GM18502 (cell line): Measurements from ENCODE around the gene FBXL14.
A peak's percentile ranks its signal among the peaks of the same experiment; 100 is the strongest.
"Not testable (repeated sequence)": the region's sequence is repeated elsewhere in the genome, so short reads cannot be mapped to it uniquely, and the experiment has no call there.

ENCODE experiments used
- ATAC-seq: cut with Tn5 transposase; IDR thresholded peaks from one replicate; pipeline ENCODE4 v1.9.1; 2021; ENCODE audit warnings: mild to moderate bottlenecking; ENCODE audit not compliant: unreplicated experiment, poor library complexity

The FBXL14 gene

DNA sequence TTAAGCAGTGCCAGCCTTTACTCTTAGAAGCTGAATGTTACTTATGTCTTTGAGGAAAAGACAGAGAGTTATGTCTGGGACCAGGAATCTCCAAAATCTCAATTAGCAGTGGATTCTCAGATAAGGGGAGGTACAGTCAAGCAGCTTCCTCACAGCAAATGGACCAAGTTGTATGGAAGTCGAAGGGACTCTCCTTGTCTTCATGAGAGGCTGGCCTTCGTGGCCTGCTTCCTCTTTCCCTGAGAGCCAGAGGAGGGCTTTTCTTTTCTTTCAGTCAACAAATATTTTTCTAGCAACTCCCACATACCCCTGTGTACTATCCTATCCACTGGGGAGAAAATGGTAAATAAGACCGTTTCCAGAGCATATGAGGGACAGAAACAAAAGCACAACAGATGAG, 28.0 kb upstream of the FBXL14 start:
- no peak for ATAC-seq

DNA sequence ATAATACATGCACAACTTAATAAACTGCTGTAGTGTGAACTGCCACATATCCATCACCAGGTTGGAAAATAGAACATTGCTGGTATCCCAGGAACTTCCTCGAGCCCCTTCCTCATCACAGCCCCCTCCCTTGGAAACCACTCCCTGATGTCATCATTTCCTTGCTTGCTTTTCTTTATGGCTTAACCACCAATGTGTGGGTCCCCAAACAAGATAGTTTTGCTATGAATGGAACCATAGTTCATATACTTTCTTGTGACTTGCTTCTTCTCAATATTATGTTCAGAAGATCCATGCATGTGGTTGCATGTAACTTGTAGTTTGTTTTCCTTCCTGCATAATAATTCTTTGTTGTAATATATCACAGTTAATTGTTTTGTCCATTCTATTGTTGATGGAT, 25.7 kb upstream of the FBXL14 start:
- ATAC-seq: no peak

DNA sequence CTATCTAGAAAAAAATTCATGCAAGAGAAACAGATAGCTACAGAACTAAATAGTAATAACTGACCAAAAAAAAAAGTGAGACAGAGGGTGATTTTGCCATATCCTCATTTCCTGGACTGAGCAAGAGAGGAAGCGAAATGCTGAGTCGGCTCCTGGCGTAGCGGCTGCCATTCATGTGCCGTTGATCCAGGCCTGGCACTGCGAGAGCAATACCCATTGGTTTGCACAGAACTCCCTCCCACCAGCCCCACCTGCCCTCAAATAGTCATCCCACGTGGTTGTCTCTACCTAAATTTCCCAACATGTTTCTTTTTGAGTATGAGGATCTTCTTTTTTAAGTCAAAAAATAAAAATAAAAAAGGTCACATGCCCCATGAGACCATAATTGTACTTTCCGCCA, 25.2 kb upstream of the FBXL14 start:
- ATAC-seq: no peak

DNA sequence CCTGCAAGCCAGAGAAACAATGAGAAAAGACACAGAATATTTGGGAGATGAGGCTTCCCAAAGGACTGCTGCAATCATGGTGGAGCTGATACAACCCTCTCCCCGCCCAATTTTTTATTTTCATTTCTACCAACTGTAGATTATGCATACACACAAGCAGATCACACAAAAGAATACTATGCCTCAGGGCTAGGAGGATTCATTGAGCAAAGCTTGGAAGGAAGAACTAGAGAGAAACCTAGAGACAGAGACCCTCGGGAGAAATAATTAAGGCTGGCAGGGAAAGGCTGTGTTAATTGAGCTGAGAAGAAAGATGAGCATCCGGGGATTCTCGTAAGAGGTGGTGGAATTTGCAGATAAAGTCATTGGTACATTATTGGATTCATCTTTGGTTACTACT, 24.8 kb upstream of the FBXL14 start:
- no peak for ATAC-seq

DNA sequence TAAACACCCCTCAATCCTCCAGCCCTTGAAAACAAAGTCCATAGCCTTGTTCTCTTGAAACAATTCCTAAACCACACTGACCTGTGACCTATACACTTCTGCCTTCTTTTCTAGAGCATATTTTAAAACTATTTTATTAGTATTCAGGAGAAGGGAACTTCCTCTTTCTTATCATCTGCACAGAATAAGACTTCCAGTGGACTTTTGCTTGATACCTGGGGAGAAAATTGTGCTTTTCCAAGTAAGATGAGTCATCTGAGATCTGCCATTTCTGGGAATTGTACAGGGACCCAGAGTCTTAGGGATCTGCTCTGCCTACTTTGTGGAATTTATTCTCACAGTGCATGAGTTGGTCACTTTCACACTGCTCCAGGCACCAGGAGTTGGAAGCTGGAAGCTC, 24.1 kb upstream of the FBXL14 start:
- ATAC-seq: no peak

DNA sequence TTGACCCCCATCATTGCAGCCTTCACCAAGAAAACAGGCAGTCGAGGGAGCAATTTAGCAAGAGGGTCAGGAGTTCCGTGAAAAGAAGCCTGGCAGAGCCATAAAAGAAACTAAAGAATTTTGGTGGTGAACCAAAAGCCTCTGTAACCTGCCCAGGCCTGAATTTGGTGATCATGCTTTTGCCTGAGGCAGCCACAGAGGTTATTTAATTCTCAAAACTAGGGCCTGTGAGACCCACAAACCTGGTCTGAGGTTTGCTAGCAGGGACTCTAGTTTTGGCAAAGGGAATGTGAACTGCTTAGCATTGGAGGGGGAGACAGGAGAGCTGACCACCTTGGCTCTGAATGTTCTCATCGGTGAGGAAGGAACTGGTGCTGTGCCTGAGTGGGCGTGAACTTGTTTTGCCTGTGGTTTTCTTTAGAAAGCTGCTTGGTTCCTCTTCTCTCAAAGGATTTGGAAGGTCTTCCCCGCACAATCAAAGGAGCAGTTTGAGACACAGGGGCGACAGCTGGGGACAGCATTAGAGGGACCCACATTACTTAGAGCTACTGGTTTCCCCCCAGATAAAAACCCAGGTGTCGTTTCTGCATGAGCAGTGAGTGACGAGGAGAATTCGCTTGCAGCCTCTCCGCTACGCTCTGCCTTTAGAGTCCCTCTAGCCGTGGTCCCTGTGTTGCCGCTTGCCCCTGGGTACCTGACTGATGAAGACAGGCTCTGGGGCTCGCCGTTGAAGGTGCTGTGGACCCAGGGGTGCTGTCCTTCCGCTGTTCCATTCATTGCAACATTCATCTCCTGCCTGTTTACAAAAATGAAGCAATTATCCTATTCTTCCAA, 22.1 kb upstream of the FBXL14 start:
- ATAC-seq: no peak

DNA sequence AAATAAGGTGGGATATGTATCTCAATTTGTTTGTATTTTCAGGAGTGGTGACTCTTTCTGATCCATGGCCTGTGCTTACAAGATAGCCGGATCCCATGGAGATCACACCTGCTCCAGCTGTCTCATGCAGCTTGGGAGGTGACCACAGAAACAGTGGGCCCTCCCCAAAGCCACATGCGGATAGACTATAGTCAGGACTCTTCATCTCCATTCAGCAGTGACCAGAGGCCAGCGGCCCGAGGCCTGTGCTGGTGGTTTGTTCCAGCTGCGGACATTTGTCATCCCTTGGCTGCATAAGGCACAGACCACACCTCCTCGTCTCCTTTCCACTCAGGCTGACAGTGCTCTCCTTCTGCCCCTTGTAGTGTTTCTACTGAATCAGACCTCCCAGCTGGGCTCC, 20.0 kb upstream of the FBXL14 start:
- no peak for ATAC-seq

DNA sequence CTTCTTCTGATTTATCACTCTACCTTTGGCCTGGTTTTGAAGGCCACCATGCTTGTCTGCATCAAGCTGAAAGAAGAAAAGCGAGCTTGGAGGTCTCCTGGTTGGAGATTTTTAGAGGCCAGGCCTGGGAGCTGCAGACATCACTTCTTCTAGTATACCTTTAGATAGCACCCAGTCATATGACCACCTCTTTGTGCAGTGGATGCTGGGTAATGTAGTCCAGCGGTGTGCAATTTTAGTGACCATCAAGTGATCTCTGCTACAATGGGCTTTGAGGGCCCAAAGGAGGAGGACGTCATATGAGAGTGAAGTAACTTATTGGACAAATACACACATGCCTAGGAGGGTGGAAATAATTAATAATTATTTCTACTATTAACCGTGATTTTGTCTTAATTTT, 19.5 kb upstream of the FBXL14 start:
- no peak for ATAC-seq

DNA sequence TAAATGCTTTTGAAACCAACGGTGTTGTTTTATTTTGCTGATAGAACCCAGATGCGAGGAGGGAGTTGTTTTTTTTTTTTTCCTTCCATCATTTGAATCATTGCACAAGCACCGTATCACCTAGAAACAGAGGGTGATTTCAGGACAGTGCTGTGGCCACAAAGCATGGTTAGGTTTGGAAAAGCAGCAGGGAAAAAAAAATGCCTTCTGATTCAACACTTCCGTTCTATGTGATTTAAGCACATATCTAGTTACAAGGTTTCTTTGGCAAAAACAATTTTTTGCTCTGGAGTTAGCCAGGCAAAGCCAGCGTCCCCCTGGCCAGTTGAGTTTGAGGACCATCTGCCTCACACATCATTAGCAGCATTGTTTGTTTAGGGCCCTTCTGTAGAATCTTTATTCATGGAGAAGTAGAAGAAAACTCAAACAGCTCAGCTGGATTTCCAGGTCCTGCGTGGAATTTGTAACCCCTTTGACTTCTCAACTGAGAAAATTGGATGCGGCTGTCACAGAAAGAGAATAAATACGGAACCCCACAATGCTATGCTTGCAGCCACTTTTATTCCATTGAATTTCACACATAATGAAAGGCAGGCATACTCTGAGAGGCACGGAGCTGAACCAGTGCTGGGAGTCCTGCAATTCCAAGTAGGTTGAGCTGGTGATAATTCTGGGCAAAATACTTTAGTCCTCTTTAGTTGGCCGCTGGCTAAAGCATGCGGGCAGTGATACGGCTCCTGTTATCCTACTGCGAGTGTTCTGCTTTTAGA, 17.6 kb upstream of the FBXL14 start:
- no peak for ATAC-seq

DNA sequence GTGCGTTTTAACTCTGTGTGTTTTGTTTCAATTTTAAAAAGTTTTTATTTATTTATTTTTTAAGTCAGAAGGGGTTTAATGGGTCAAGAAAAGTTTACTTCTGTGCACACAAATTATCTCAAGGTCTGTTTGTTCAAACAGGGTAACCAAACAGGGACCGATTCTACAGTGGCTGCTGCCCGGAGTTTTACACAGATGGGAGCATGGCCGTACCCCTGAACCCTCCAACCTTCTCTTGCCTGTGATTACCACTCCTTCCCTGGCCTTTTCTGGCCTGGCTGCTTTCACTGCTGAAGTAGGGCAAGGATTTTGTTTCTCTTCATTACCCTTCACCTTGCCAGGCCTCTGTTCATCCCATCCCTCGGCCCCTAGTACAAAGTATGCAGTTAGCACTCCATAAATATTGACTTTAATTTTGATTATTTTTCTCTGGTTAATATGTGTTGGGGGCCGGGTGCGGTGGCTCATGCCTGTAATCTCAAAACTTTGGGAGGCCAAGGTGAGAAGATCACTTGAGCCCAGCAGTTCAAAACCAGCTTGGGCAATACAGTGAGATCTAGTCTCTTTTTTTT, 15.8 kb upstream of the FBXL14 start:
- ATAC-seq: no peak

DNA sequence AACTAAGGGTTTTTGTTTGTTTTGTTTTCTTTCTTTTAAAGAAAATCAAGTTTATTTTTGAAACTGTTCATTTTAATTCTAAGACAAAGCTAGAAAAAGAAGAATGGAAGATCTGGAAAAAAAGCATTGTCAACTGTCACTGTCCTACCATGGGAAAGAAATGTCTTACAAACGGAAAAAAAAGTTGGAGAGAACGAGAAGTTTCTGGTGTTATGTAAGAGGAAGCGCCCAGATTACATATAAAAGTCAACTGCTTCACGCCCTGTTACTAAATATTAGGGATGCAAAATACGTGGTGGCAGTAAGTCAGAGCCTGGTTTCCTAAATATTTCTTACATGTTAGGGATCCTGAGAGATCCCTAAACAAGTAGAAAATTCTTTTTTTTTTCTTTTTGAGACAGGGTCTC, 14.3 kb upstream of the FBXL14 start:
- no peak for ATAC-seq

DNA sequence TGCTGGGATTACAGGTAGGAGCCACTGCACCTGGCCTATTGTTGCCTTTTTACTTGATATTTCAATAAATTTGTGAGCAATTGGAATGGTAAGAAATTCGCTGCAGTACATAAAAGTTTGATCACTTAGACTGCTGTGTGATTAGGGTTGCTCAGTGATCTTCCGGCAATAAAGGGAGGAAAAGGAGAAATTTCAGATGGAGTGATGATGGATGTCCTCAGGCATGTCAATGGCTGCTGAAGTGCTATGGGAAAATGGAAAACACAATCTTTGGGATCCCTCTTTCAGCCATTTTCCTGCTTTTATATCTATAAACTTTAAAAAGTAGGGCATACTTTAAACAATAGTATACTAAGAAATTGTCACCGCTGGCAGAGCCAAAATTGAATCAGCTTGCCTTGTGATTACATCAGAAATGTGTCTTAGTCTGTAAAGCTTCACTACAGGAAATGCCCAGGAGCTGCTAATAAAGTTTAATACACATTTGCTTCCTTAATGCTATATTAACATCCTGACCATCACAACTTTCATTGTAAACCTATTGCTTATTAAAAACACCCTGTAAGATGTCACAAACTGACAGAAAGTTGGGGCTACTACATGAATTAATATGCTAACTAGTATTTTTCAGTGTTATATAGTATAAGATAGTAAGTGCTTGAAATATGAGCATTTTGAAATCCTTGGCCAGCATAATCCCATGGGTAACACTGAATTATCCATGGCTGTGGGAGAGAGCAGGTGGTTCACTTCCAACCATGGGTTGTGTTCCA, 13.7 kb upstream of the FBXL14 start:
- ATAC-seq: no peak

DNA sequence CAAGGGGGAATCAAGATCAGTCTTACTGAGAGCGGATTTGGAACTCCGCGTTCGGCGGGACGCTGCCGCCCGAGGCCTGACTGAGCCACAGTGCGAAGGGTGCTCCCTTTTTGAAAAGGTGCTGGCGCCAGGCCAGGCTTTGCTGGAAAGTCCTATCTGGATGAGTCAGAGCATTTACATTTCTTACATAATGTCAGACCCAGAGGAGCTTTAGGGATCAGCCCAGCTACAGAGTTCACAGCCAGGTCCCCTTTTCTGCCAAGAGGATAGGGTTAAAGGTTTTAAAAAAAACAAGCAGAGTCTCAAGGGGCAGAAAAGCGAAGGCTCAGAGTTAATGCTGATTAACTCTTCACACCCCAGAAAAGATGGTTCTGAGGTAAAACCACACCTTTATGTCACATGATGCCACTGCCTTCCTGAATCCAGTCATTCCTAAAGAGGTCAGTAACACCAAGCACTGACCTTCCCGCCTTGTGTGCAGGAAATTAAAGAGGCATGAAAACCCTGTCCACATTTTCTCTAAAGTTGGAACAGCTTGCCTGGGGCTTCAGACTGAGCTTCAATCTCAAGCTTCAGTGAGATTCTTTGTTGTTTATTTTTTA, 11.7 kb upstream of the FBXL14 start:
- peak; percentile 81 for ATAC-seq

DNA sequence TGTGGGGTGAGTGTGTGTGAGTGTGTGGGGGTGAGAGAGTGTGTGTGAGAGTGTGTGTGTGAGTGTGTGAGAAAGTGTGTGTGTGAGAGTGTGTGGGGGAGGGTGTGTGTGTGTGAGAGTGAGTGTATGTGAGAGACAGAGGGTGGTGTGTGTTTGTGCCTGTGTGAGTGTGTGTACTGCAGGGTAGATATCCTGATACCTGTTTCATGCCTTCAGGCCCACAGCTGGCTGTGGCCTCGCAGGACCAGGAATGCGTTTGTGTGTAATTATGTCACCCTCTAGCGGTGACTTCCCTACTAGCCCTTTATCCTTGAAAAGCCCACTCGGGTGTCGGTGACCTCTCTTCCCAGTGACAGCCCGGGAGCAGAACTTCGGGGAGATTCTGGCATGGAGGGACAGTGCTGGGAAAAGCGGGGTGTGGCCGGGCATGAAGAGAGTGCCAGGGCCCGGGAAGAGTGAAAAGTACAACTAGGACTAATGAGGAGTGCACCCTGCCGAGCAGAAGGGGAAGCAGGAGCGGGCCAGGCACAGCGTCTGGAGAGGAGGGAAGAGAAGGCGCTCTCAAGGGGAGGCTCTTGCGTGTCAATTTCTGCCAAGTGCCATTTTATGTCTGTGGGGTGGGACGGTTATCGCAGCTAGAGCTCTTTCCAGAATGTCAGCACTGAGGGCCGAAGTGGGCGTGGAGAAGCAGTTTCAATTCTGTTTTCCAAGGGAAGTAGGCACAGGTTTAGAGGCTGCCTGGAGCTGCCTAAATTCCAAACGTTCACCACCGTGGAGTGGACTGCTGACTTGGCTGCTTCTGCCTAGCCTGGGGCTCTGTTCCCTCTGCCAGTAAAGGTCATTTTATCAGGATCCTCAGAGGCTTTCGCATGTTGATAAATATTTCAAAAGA, 11.0 kb upstream of the FBXL14 start:
- ATAC-seq: peak; percentile 34

DNA sequence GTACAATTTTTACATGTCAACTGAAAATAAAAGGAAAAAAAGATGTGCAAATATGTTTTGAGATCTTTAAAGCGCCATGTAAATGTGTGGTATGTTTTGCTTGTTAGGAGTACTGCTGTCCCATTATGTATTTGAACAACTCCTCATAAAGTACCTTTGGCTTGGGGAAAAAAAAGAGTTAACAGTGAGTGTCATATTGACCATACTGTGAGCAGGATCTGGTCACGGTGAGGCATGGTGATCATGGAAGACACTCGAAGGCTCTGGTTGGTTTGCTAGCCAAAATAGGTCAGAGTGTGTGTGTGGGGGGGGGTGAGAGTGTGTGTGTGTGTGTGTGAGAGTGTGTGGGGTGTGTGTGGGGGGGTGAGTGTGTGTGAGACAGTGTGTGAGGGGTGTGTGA, 10.1 kb upstream of the FBXL14 start:
- no peak for ATAC-seq

DNA sequence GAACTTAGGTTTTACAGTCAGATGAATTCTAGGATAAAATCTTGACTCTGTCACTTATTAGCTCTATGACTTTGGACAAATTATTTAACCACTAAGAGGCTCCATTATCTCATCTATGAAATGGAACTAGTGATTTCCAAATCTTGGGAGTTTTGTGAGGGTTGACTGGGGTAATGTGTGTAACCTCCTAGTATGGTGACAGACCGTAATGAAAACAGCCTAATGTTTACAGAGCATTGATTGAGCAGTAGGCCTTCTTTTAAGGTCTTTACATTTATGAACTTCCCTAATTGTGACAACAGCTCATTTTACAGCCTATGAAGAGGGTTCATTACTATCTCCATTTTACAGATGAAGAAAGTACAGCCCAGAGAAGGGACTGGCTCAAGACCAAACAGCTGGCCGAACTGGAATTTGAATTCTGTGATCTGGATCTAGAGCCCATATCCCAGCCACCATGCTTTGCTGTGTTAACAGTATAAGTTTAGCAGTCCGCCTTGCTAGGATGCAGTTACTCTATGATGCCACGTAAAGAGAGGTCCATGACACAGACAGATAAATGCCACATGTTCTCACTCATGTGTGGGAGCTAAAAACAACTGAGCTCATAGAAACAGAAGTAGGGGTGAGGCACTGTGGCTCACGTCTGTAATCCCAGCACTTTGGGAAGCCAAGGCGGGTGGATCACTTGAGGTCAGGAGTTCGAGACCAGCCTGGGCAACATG, 9.1 kb upstream of the FBXL14 start:
- ATAC-seq: no peak

DNA sequence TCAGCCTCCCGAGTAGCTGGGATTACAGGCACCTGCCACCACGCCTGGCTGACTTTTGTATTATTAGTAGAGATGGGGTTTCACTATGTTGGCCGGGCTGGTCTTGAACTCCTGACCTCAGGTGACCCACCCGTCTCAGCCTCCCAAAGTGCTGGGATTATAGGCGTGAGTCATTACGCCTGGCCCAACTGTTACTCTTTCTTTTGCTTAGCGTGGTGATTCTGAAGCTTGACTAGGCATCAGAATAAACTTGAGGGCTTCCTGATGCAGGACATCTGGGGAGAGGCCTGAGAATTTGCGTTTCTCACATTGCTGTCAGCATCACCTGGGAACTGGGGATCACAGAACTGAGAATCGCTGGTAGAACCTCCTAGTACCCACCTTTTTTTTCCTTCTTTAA, 8.3 kb upstream of the FBXL14 start:
- ATAC-seq: not testable (repeated sequence)

DNA sequence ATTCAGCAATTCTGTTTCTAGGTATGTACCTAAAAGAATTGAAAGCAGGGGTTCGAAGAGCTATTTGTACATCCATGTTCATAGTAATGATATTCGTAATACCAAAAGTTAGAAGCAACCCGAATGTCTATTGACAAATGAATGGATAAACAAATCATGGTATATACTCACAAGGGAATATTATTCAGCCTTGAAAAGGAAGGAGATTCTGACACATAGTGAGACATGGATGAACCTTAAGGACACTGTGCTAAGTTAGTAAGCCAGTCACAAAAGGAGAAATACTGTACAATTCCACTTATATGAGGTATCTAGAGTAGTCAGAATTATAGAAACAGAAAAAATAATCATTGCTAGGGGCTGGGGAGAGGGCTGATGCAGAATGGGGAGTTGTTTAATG, 4.4 kb upstream of the FBXL14 start:
- ATAC-seq: no peak
